HG03139 (cell line): Measurements from ENCODE around the gene PTGER2.

Experiments
- ATAC-seq: cut with Tn5 transposase; IDR thresholded peaks from one replicate; pipeline ENCODE4 v1.9.1; 2021; ENCODE audit not compliant: unreplicated experiment

Gene PTGER2

DNA sequence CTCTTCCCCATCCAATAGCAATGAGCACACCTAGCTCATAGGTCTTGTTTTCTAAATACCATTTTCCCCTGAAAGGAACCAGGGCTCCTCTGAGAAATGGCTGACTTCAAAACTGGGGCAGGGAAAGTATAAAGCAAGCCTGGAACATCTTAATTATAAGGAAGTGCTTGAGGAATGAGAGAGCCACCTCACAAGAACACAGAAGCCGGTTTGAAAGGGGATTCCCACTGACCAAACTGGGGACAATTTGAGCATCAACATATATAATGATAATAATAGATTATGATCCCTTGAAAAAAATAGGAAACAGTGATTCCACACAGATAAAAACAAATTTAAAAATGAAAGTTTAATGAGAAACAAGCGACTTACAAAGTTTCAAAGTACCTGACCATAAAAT lies 22.1 kb downstream of the PTGER2 start:
- ATAC-seq: no peak

DNA sequence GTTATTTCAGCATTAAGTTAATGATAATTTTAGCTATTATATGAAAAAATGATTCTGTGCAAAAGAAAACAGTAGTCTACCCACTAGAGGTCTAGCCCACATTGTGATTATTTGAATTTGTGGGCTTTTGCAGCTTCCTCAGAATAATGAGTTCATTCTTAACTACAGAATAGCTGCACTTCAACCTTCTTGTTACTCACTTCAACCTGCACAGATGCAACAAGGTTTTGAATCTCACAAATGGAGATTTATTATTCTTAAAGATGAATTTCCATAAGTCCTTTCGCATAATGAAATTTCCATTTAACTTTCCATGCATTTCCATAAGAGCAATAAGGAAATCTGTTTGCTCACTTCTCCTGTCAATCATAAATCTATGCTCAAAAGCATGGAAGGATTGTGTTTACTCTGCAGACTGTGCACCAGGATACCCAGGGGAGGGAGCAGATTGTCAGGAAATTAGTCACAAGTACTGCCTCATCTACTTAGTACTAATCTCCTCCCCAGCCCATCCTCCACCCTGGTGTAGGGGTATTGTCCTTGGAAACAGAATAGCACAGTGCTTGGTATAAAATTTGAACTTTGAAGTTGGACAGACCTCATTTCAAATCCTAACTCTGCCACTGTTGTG lies 24.1 kb downstream of the PTGER2 start:
- ATAC-seq: no peak

DNA sequence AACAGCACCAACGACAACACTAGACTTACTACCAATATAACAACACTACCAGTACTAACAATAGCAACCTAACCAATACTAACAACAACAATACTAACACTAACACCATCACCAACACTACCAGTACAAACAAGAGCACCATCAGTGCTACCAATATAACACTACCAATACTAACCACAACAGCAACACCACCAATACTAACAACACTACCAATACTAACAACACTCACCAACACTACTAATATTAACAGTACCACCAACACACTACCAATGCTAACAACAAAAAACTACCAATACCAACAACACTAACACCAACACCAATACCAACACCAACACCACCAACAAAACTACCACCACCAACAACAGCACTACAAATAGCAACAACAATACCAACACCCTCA lies 25.1 kb downstream of the PTGER2 start:
- no peak for ATAC-seq

DNA sequence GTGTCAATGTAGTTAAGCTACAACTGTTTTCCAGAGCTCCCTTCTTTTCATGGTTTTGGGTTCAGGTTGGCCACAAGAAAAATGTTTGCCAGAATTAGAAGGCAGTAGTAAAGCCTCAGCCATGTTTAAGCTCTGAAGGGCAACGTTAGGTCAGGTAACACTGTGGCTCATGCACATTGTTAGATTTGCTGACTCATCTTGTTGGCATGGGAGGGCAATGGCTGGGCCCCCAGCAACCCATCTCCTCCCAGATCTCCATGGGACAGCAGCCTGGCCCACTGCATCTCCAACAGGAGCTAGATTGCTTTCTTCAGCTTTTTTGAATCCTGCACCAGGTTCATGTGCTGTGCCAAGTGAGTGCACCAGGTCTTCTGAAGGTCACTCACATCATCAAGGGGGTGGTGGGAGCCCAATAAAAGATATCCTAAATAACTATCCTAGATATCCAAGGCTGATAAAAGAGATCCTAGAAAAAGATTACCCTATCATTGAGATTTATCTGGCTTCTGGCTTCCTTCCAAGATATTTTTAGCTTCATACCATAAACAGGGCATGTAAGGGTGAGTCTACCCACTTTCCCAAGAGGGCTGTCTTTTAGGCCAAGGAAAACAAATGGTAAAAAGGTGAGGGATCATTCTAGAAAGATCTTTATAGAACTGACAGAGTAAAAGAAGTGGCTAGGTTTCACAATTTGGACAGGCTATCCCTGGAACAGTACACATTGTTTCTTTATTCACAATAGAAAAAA lies 28.9 kb downstream of the PTGER2 start:
- ATAC-seq: no peak

DNA sequence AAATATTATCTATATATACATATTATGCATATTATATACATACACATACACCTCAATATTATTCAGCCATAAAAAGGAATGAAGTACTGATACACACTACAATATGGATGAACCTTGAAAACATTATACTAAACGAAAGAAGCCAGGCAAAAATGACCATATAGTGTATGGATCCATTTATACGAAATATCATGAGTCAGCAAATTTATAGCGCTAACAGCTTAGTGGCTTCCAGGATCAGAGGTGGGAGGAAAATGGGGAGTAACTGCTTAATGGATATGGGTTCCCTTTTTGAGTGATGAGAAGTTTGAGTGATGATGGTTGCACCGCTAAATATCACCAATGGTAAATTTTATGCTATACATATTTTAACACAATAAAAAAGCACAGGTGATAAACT lies 32.7 kb downstream of the PTGER2 start:
- no peak for ATAC-seq

DNA sequence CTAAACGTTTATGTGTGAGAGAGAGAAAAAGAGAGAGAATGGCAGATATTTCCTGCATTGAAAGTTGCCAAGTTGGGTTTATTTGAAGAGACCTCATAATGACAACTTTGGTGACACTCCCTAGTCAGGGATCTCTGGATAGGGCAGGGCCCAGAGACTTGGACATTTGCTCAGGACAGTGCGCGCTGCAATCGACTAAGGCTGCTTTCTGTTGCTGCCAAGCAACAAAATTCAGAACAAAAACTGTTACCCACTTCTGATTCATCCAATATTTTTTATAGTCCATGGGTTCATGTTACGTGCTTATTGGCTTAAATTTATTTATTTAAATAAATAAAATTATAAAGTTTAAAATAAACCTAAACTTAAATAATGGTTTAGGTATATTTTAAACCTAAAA lies 34.2 kb downstream of the PTGER2 start:
- ATAC-seq: no peak

DNA sequence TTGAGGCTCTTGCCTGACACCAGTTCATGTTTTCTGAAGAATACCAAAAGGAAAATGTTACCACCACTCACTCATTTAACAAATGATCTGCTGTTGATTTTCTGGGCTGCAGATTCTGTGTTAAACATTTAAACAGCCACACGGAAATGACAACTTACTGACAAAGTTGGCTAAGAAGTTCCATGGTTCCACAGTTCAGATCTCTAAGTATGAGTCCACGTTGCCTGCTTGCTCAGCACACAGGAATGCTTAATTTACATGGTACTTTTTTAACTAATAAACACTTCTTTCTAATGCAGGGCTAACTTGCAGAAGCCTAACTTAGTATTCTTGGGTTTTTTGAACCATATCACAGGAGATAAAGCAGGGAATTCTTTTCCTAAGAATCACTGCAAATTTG lies 34.7 kb downstream of the PTGER2 start:
- ATAC-seq: no peak

DNA sequence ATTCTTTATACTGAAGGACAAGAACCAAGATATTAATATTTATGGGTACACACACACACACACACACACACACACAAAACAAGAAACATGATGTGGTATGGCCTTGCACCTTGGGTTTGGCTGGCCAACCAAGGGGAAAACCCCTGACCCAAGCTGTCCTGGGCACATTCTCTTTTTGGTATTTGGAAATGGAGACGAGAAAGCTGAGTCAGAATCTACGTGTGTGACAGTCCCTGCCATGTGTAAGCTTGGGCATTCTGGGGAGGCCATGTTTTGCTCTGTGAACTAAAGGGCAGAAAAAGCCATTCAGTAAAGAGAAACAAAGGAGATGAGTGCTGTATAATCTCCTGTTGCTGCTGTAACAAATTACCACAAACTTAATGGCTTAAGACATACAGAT lies 35.6 kb downstream of the PTGER2 start:
- ATAC-seq: no peak

DNA sequence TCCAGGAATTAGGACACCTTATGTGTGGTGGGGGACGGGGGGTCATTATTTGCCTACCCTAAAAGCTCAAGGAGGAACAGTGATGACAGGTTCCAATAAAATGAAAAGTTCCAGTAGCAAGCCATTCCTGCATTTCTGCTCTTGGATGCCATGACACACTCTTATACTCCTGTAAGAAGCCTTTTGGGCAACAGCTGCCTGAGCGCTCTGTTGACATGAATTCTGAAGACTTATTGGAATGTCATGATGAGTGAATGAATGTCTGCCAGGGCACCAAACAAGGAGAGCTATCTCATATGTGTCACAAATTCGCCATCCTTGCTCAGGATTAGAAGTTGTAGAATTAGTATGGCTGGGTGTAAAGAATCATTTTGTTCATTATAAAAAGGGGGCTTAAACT lies 36.3 kb downstream of the PTGER2 start:
- no peak for ATAC-seq

DNA sequence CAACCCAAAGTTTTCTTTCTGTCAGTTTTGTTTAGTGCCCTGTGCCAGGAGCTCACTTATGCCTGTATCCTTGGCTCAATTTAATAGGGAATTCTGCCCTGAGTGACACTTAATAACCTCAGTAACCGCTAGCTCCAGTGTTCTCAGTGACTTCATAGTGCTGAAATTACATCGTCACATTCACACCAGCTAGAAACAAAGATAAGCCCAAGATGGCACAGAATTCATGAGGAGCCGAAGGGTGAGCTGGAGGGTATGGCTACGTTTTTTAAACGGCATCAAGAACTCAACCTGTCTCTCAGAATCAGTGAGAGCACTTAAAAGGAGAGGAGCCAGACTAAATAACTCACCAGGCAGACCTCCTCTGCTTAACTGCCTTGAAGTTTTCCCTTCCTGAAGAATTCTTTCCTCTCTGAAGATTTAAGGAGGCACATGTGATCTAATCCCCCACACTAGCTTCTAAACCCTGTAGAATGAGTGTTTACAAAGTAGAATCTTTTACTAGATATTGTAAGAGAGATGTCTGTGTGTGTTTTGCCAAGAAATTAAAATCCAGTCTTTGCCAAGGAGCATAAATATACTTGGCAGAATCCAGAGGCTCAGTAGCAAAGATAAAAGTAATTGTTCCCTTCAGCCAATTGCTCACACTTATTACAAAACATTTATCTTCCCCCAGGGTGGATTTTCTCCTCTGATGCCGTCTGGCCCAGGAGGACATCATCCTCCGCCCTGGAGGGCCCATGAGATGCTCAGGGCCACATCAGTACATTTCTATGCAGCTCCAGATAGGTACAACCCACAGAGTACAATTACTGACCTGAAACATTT lies 37.3 kb downstream of the PTGER2 start:
- peak; percentile 17 for ATAC-seq

DNA sequence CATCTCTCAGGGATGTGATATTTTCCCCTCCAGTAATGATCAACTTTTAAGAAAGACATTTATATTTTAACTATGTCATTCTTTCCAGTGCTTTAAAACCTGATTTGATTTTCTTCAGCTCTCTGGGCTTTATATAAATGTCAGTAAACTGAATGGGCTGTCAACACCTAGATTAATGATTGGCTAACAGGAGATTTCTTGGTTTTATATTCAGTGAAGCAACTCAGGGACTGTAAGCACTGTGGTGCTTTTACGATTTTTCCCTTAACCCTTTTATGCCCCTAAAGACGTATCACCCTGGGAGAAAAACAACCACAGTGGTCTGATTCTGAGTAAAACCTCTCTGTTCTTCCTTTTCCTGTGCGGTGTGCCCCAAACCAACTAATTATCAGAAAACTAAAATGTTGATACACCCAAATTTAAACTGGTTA lies 38.0 kb downstream of the PTGER2 start:
- ATAC-seq: peak; percentile 69

DNA sequence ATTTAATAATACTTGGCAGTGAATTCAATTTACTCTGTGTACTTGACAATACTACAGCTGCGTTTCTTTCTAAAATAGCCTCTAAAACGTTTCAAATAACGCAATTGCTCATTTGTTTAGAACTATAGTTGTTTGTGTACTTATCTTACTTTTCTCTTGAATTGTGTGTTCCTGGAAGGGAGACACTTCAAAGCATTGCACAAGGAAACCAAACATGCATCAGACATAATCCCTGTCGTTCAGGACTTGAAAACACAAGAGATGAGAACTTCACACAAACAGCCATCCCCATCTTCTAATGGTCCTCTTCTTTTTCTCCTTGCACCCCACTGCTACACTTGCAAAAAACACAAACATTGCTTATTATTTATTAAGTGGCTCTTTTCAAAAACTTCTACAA lies 38.5 kb downstream of the PTGER2 start:
- no peak for ATAC-seq

DNA sequence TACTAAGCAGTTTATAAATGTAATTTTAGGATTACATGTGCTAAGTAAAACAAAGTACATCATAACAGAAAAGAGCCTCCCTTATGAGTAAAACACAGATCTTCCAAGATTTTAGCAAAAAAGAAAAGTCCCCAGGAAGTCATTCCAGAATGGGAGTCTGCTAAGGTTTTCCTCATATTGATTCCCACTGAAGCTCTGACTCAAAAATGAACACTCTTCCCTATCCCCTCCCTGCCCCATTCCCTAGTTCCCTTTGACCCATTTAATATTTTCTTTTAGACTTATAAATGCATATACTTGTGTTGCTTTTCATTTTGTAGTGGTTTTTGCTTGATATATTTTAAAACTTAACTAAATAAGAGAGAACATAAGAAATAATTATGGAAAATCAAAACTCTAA lies 40.1 kb downstream of the PTGER2 start:
- no peak for ATAC-seq

DNA sequence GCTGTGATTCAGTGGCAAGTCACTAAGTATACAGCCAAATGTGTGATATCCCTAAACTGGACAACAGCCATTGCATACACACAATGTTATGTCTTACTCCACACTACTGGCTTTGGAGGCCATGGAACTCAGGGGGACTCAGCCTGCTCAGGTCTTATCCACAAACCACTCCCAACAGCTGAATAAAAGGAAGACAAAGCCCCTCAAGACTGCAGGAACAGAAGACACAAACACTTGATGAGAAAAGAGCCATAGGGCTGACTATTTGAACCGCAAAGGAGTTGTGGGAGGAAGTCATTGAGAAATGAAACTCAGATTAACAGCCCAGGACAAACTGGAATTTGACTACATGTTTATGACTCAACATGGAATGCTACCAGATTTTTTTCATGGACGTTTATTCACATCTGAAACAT lies 40.9 kb downstream of the PTGER2 start:
- no peak for ATAC-seq

DNA sequence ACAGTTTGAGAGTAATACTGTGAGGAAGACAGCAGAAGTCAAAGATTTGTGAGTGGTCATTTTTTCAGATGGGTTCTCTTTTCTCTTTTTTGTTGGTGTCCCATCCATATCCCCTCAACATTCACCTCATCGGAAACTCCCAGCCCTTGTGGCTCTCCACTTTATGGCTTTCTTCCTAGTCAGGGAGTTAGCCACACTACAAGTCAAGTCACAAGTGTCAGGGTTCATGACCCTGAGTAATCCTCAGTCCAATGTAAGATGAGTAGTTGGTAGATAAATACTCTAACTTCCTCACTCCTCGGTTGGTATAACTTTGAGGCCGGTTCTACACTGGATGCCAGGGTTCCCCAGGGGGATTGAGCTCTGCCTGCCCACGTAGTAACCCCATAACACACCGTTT lies 41.4 kb downstream of the PTGER2 start:
- no peak for ATAC-seq

DNA sequence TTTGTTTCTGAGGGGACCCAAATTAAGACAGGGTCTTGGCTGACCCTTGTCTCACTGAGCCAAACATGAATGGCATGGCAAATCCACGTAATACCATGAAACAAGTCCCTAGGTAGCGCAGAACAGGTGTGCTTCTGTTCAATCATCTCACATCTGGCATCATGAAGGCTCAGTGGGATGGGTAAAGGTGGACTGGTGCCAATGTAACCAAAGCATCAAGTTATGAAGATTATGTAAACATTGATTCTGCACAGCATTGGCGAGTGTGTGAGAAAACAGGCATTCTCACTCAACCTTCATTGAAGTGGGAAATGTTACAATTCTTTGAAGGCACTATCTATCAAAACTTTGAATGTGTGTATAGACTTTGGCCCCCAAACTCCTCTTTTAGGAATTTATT lies 41.9 kb downstream of the PTGER2 start:
- no peak for ATAC-seq

DNA sequence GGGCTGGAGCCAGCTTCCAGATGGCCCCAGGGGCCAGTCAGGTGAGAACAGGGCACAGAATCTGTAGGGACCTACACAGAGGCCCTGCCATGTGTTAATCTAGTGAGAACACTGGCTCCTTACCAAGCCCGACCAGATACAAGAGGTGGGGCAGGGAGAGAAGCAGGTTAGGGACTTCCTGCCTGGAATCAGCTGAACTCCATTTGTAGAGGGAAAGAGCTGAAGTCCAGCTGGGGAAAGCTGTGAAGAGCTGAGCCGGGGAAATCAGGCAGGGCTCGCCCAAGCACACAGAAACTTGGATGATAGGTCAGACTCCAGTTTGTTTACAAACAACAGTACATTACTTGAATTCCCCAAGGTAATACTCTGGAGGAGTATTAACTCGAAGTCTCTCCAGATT lies 46.7 kb downstream of the PTGER2 start:
- no peak for ATAC-seq

DNA sequence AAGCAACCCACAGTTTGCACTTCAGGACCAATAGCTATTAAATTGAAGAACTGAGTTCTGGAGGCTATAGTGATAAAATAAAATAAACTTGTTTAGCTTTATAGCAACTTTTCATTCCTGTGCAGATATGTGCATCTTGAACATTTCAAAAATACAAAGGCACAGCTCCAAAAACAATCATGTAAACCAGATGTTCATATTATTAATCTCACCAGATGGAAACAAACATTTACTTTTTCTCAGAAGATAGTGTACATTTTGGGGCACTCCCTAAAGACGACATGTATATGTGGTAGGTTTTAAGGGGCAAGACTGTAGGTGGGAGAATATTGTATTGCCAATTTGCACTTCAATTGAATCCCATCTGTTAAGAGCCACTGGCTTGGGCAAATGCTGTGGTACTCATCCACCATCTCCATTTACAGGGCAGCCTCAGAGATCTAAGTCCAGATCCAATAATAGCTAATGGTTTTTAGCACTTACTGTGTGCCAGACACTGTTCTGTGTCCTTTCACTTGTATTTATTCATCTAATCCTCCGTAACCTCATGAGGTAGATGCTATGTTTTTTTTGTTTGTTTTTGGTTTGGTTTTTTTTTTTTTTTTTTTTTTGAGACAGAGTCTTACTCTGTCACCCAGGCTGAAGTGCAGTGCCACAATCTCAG lies 49.1 kb downstream of the PTGER2 start:
- no peak for ATAC-seq

DNA sequence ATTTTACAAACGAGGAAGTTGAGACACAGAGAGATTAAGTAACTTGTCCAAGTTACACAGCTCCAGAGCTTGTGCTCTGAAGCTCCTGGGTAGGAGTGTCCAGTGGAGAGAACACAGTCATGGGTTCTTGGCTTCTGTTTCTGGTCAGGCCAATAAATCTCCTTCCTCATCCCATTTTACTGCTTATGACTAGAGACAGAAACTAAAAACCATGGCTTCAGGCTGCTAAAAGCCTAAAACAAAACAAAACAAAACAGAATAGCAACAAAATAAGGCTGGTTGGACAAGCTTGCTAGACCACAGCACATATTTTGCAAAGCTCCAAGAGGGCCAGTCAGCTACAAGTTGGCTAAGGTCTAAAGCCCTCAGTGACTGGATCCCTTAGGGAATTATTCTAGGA lies 49.8 kb downstream of the PTGER2 start:
- ATAC-seq: no peak

DNA sequence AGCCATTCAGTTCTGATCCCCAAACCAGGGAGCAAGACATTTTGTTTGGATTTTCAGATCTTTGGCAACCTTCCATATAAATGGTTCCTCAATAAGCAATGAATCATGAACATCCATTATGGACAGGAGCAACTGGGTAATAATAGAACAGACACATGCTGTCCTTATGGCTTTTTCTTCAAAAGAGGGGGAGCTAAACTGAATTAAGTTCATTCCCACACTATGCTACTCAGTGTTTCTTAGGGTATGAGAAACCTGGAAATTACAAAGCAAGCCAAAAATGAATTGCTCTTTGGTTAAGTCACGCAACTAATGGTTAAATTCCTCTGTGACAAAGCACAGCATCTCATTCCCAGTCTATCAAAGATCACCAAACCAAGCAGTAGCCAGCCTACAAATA lies 51.0 kb downstream of the PTGER2 start:
- no peak for ATAC-seq

DNA sequence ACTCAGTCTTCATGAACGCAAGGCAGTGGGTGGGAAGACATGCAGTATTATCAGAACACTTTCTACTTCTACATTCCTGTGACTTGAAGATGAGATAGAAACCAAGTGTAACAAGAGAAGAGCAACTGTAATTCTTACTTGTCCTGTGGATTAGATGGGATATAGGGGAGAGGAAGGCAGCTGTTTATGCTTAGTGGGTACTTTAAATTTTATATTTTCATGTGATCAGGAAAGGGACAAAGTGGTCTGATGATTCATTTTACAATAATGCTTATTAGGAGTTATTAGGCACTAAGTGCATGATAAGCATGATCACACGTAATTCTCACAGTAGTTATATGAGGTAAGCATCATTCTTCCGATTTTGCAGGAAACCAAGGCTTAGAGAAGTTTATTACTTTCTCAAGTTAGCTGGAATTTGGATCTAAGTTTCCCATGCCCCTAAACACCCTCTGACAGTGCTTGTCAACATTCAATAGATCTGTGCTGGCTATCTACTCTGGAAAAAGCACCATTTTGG lies 52.7 kb downstream of the PTGER2 start:
- no peak for ATAC-seq
